Large intestine (tissue), 3 donors: Measurements from ENCODE around the gene TET1. TPM values are rescaled to one million over a fixed set of nuclear protein-coding genes. Genes with fewer than 3 reads are reported as not detected.
"Not testable (repeated sequence)": the region's sequence is repeated elsewhere in the genome, so short reads cannot be mapped to it uniquely, and the experiment has no call there.

Experiments
- DNase-seq, 2 donors: peaks; one replicate each; pipeline versions ENCODE4 v3.0.0 to v3.0.0-alpha.2; 2013
- H3K27ac ChIP-seq: one replicate; pipeline ENCODE4 v1.5.1; 2013; ENCODE audit warnings: low read length
- H3K27me3 ChIP-seq: 2 replicates; pipeline ENCODE4 v1.6.1; 2013; ENCODE audit warnings: low read length; ENCODE audit not compliant: control insufficient read depth, insufficient read depth
- H3K36me3 ChIP-seq: 2 replicates; pipeline ENCODE4 v1.6.1; 2013; ENCODE audit warnings: low read length; ENCODE audit not compliant: control insufficient read depth, insufficient read depth
- H3K4me1 ChIP-seq: one replicate; pipeline ENCODE4 v1.6.1; 2013; ENCODE audit warnings: low read length; ENCODE audit not compliant: control insufficient read depth, insufficient read depth
- H3K4me3 ChIP-seq: one replicate; pipeline ENCODE4 v1.5.1; 2013; ENCODE audit warnings: low read length
- H3K9me3 ChIP-seq: one replicate; pipeline ENCODE4 v1.6.1; 2013; ENCODE audit warnings: mild to moderate bottlenecking, low read depth, low read length, moderate library complexity; ENCODE audit not compliant: control insufficient read depth
- WGBS: methylation state at CpG from one replicate; pipeline ENCODE4 v1.1.5; 2013; ENCODE audit warnings: low lambda C conversion rate; ENCODE audit not compliant: insufficient coverage; 5-methylcytosine and 5-hydroxymethylcytosine counted together
- polyA plus RNA-seq: library from polyadenylated mRNA; unstranded; fragments of 120-200 nt; gene quantifications from one replicate; pipeline ENCODE4 v1.2.1, GENCODE V29; 2013

TET1 gene
- polyA plus RNA-seq, 1 donor = 3.2 TPM

DNA sequence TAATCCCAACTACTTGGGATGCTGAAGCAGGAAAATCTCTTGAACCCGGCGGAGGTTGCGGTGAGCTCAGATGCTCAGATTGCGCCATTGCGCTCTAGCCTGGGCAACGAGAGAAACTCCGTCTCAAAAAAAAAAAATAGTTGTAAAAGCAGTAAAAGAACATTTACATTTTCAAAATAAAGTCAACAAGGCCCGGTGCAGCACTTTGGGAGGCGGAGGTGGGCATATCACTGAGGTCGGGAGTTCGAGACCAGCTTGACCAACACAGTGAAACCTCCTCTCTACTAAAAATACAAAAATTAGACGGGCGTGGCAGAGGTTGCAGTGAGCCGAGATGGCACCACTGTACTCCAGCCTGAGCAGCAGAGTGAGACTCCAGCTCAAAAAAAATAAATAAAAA, 164.9 kb downstream of the TET1 start:
- Histone ChIP-seq H3K4me1 (peaks cover 4% of the 10 kb centered on the region), H3K36me3 (peaks cover 46% of the 10 kb centered on the region), H3K27me3 (no peaks in the 10 kb centered on the region), H3K9me3 (no peaks in the 10 kb centered on the region), H3K27ac (no peak overlapping the region), H3K4me3 (no peak overlapping the region)
- no peak for DNase-seq
- WGBS = 100% methylated on average over 1 of the region's 14 CpGs

- Histone ChIP-seq H3K36me3 (peaks cover 61% of the 10 kb centered on the region), H3K27me3 (no peaks in the 10 kb centered on the region), H3K9me3 (no peaks in the 10 kb centered on the region), H3K4me3 (no peak overlapping the region), H3K4me1 (peaks cover 4% of the 10 kb centered on the region), H3K27ac (no peak overlapping the region)
- WGBS = 85% methylated on average over 2 of the region's 9 CpGs
- no peak for DNase-seq
These were observed 167.0 kb downstream of the TET1 start for GRCh38 chr10:68727146-68727545.

DNA sequence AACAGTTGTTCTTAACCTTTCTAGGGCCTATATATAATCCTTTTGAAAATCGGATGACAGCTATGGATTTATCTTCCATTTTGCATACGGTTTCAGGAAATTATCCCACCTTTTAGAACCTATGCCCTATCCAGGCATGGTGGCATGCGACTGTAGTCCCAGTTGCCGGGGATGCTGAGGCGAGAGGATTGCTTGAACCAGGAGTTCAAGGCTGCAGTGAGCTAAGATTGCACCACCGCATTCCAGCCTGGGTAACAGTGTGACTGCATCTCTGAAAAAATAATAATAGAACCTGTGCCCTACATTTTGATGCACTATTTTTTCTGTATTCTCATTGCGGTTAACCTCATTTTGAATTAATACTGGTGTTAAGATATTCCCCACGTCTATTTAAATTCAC, 172.5 kb downstream of the TET1 start:
- no peaks in the 10 kb centered on the region for H3K9me3 ChIP-seq
- peaks cover 75% of the 10 kb centered on the region for H3K36me3 ChIP-seq
- H3K27me3 ChIP-seq = no peaks in the 10 kb centered on the region
- no peak overlapping the region for H3K27ac ChIP-seq
- 96% methylated on average over 4 of the region's 8 CpGs for WGBS
- H3K4me1 ChIP-seq = no peaks in the 10 kb centered on the region
- H3K4me3 ChIP-seq = no peak overlapping the region
- no peak for DNase-seq

DNA sequence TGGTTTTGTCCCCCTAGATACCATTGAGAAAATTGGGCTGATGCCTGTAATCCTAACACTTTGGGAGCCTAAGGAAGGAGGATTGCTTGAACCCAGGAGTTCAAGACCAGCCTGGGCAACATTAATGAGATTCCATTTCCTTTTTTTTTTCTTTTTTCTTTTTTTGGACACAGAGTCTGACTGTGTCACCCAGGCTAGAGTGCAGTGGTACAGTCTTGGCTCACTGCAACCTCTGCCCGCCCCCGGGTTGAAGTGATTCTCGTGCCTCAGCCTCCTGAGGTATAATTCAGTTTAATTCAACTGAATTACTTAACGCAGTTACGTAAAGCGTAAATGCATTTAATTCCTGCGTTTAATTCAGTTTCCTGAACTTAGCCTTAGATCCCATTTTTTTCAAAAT, 174.2 kb downstream of the TET1 start:
- Histone ChIP-seq H3K4me1 (no peaks in the 10 kb centered on the region), H3K9me3 (no peaks in the 10 kb centered on the region), H3K27ac (no peak overlapping the region), H3K27me3 (no peaks in the 10 kb centered on the region), H3K4me3 (no peak overlapping the region), H3K36me3 (peaks cover 79% of the 10 kb centered on the region)
- 100% methylated on average over 5 of the region's 7 CpGs for WGBS
- no peak for DNase-seq

DNA sequence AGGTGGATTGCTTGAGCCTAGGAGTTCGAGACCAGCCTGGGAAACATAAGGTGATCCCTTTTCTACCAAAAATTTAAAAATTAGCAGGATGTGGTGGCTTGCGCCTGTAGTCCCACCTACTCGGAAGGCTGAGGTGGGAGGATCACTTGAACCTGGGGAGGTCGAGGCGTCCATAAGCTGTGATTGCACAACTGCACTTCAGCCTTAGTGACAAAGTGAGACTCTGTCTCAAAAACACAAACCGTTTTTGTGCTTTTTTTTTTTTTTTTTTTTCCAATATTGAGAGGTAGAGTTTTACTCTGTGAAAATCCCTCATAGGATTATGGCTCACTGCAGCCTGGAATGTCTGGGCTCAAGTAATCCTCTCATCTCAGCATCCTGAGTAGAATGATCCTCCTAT, 175.0 kb downstream of the TET1 start:
- 50% methylated on average over 1 of the region's 6 CpGs for WGBS
- peaks cover 74% of the 10 kb centered on the region for H3K36me3 ChIP-seq

GRCh38 chr10:68735739-68736138, 175.6 kb downstream of the TET1 start:
- not testable (repeated sequence) for H3K9me3 ChIP-seq, H3K4me1 ChIP-seq, DNase-seq, H3K27ac ChIP-seq, H3K27me3 ChIP-seq, H3K4me3 ChIP-seq
- WGBS = no CpG with 5 or more reads among the region's 7 CpGs
- H3K36me3 ChIP-seq = peaks cover 73% of the 10 kb centered on the region

More for the DNA sequence above, 175.0 kb downstream of the TET1 start:
- Histone ChIP-seq H3K9me3 (no peaks in the 10 kb centered on the region), H3K4me1 (no peaks in the 10 kb centered on the region), H3K27me3 (no peaks in the 10 kb centered on the region), H3K27ac (no peak overlapping the region), H3K4me3 (no peak overlapping the region)
- no peak for DNase-seq

- H3K4me3 ChIP-seq, DNase-seq, H3K27me3 ChIP-seq, H3K9me3 ChIP-seq, H3K27ac ChIP-seq, H3K4me1 ChIP-seq: not testable (repeated sequence)
- H3K36me3 ChIP-seq = peaks cover 68% of the 10 kb centered on the region
- WGBS = no CpG with 5 or more reads among the region's 5 CpGs
These were observed 180.5 kb downstream of the TET1 start for GRCh38 chr10:68740676-68741075.

GRCh38 chr10:68742397-68742796, 182.3 kb downstream of the TET1 start:
- Histone ChIP-seq H3K27me3 (no peaks in the 10 kb centered on the region), H3K36me3 (peaks cover 69% of the 10 kb centered on the region), H3K4me1 (no peaks in the 10 kb centered on the region), H3K4me3 (no peak overlapping the region), H3K27ac (no peak overlapping the region), H3K9me3 (no peaks in the 10 kb centered on the region)
- WGBS = no CpG with 5 or more reads among the region's 6 CpGs
- DNase-seq = no peak

Other genes starting within 250 kb of the TET1 start
- gene HNRNPH3, start 228.3 kb upstream of the TET1 start, polyA plus RNA-seq = 252 TPM
- gene PBLD, start 227.4 kb upstream of the TET1 start, polyA plus RNA-seq = 293 TPM
- gene RUFY2, start 153.1 kb upstream of the TET1 start, polyA plus RNA-seq = 25.4 TPM
- gene DNA2, start 88.4 kb upstream of the TET1 start, polyA plus RNA-seq = 7.9 TPM
- gene SLC25A16, start 32.8 kb upstream of the TET1 start, polyA plus RNA-seq = 20.1 TPM
- 86.8 TPM for gene CCAR1, start 160.9 kb downstream of the TET1 start, polyA plus RNA-seq